Measurements from ENCODE around the gene MIAT. TPM values are rescaled to one million over a fixed set of nuclear protein-coding genes. Genes with fewer than 3 reads are reported as not detected.

MIAT gene
- total and polyA plus RNA-seq, 4 donors: 0.18 to 1.5 (median 0.73) TPM

GRCh38 chr22:26662160-26662559, 4.8 kb downstream of the MIAT start:
- H3K27ac ChIP-seq (ENCODE audit: low read depth in 1 of 2, low read length in 2 of 2): no peak overlapping the region
- no peak for DNase-seq (ENCODE audit: low spot score)
- WGBS: 84% methylated on average over 2 of the region's 2 CpGs
- peaks cover 0 to 4% (median 3%) of the 10 kb centered on the region in 4 donors for H3K4me1 ChIP-seq (ENCODE audit: control insufficient read depth in 4 of 4, insufficient read depth in 4 of 4, low read length in 3 of 4)
- no peaks in the 10 kb centered on the region for H3K36me3 ChIP-seq (ENCODE audit: control insufficient read depth in 4 of 4, insufficient read depth in 3 of 4, low read depth in 1 of 4, low read length in 3 of 4)
- peaks cover 0 to 8% (median 2%) of the 10 kb centered on the region in 4 donors for H3K27me3 ChIP-seq (ENCODE audit: control insufficient read depth in 4 of 4, insufficient read depth in 4 of 4, low read length in 3 of 4)
- no peak overlapping the region for H3K9ac ChIP-seq (ENCODE audit: low read depth in 1 of 2, low read length in 2 of 2)
- no peak overlapping the region for H3K4me3 ChIP-seq (ENCODE audit: low read depth in 1 of 3, low read length in 3 of 3)
- TF ChIP-seq NR2F2 (IDR thresholded peaks at IDR 0.05) (no peak), RAD21 (IDR thresholded peaks at IDR 0.05) (no peak), MAX (IDR thresholded peaks at IDR 0.05) (no peak), JUND (IDR thresholded peaks at IDR 0.05) (no peak), ZBTB33 (IDR thresholded peaks at IDR 0.05) (no peak), SP1 (IDR thresholded peaks at IDR 0.05) (no peak), HNF4A (conservative IDR thresholded peaks at IDR 0.05) (no peak)
- H3K9me3 ChIP-seq (ENCODE audit: control insufficient read depth in 4 of 4, low read length in 3 of 4): no peaks in the 10 kb centered on the region

- H3K36me3 ChIP-seq (ENCODE audit: control insufficient read depth in 4 of 4, insufficient read depth in 3 of 4, low read depth in 1 of 4, low read length in 3 of 4): no peaks in the 10 kb centered on the region
- peaks cover 0 to 3% (median under 1%) of the 10 kb centered on the region in 4 donors for H3K4me1 ChIP-seq (ENCODE audit: control insufficient read depth in 4 of 4, insufficient read depth in 4 of 4, low read length in 3 of 4)
- H3K4me3 ChIP-seq (ENCODE audit: low read depth in 1 of 3, low read length in 3 of 3): no peak overlapping the region
- H3K27me3 ChIP-seq (ENCODE audit: control insufficient read depth in 4 of 4, insufficient read depth in 4 of 4, low read length in 3 of 4): peaks cover 0 to 4% (median 2%) of the 10 kb centered on the region in 4 donors
- TF ChIP-seq FOXA1 (IDR thresholded peaks at IDR 0.05) (no peak), YY1 (IDR thresholded peaks at IDR 0.05) (no peak), MAX (IDR thresholded peaks at IDR 0.05) (no peak), HNF4G (IDR thresholded peaks at IDR 0.05) (no peak), NR2F2 (IDR thresholded peaks at IDR 0.05) (no peak), RXRA (IDR thresholded peaks at IDR 0.05) (no peak), CTCF (IDR thresholded peaks at IDR 0.05; ENCODE audit: low read depth, low read length, missing input control) (no peak), ATF3 (IDR thresholded peaks at IDR 0.05) (no peak)
- no peak overlapping the region for H3K9ac ChIP-seq (ENCODE audit: low read depth in 1 of 2, low read length in 2 of 2)
- no peaks in the 10 kb centered on the region for H3K9me3 ChIP-seq (ENCODE audit: control insufficient read depth in 4 of 4, low read length in 3 of 4)
- no peak overlapping the region for H3K27ac ChIP-seq (ENCODE audit: low read depth in 1 of 2, low read length in 2 of 2)
- WGBS: 76% methylated on average over 9 of the region's 9 CpGs
- DNase-seq (ENCODE audit: low spot score): no peak
Observed at GRCh38 chr22:26663374-26663923, 6.1 kb downstream of the MIAT start.

GRCh38 chr22:26665813-26666231, 8.4 kb downstream of the MIAT start:
- DNase-seq (ENCODE audit: low spot score): no peak

More at GRCh38 chr22:26665813-26666231, 8.4 kb downstream of the MIAT start:
- Histone ChIP-seq H3K9ac (ENCODE audit: low read depth in 1 of 2, low read length in 2 of 2) (no peak overlapping the region), H3K27ac (ENCODE audit: low read depth in 1 of 2, low read length in 2 of 2) (no peak overlapping the region), H3K27me3 (ENCODE audit: control insufficient read depth in 4 of 4, insufficient read depth in 4 of 4, low read length in 3 of 4) (peaks cover 0 to 4% (median under 1%) of the 10 kb centered on the region in 4 donors), H3K36me3 (ENCODE audit: control insufficient read depth in 4 of 4, insufficient read depth in 3 of 4, low read depth in 1 of 4, low read length in 3 of 4) (no peaks in the 10 kb centered on the region), H3K9me3 (ENCODE audit: control insufficient read depth in 4 of 4, low read length in 3 of 4) (no peaks in the 10 kb centered on the region), H3K4me1 (ENCODE audit: control insufficient read depth in 4 of 4, insufficient read depth in 4 of 4, low read length in 3 of 4) (no peaks in the 10 kb centered on the region), H3K4me3 (ENCODE audit: low read depth in 1 of 3, low read length in 3 of 3) (no peak overlapping the region)
- 33% methylated on average over 4 of the region's 4 CpGs for WGBS
- TF ChIP-seq HNF4G (IDR thresholded peaks at IDR 0.05) (no peak), RAD21 (IDR thresholded peaks at IDR 0.05) (no peak), RXRA (IDR thresholded peaks at IDR 0.05) (no peak), SP1 (IDR thresholded peaks at IDR 0.05) (no peak), GABPA (IDR thresholded peaks at IDR 0.05 in 1 of 2, conservative IDR thresholded peaks at IDR 0.05 in 1 of 2) (no peak), ATF3 (IDR thresholded peaks at IDR 0.05) (no peak), HNF4A (conservative IDR thresholded peaks at IDR 0.05) (no peak)
